ENCODE measurements around the gene RSRC1.

RSRC1 gene

GRCh38 chr3:158573714-158574113 is 463.8 kb downstream of the RSRC1 start:
- DNase-seq (ENCODE audit: low read depth, low spot score) = no peak
- no peak overlapping the region for H3K4me3 ChIP-seq (ENCODE audit: low read depth, low read length)
- ChIA-PET POLR2A (no interaction called here), CTCF (no interaction called here)
- no peak for TF ChIP-seq CTCF (IDR thresholded peaks at IDR 0.05; ENCODE audit: insufficient read depth, low read length, missing control alignments)

- ChIA-PET POLR2A (no interaction called here), CTCF (no interaction called here)
- no peak for TF ChIP-seq CTCF (IDR thresholded peaks at IDR 0.05; ENCODE audit: insufficient read depth, low read length, missing control alignments)
- H3K4me3 ChIP-seq (ENCODE audit: low read depth, low read length) = no peak overlapping the region
- DNase-seq (ENCODE audit: low read depth, low spot score) = no peak
These were observed 464.8 kb downstream of the RSRC1 start for GRCh38 chr3:158574646-158575045.

DNA sequence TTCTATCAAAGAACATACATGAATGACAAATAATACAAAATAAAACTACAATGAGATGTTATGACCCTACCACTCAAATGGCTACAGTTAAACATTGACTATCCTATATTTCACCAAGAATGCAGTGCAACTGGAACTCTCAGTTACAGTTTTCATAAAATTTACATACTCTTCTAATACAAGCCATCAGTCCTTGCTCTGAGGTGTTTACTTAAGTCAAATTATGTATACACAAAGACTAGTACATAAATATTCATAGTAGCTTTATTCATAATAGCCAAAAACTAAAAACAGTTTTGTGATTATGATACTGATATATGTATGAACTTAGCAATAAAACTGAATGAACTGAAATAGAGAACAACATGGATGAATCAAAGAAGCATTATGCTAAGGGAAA is 480.3 kb downstream of the RSRC1 start:
- ChIA-PET POLR2A (no interaction called here), CTCF (interaction anchor here (1.1 kb wide), 1 partner anchor 17 kb away, joined by 3 read pairs; no protein-coding TSS in a partner anchor)
- no peak overlapping the region for H3K4me3 ChIP-seq (ENCODE audit: low read depth, low read length)
- no peak for TF ChIP-seq CTCF (IDR thresholded peaks at IDR 0.05; ENCODE audit: insufficient read depth, low read length, missing control alignments)
- DNase-seq (ENCODE audit: low read depth, low spot score) = no peak

All from AG04449 (cell line).